Measurements from ENCODE around the gene SLC22A1. TPM values are rescaled to one million over a fixed set of nuclear protein-coding genes. Genes with fewer than 3 reads are reported as not detected.
A peak's percentile ranks its signal among the peaks of the same experiment; 100 is the strongest.

The SLC22A1 gene
- total and polyA plus RNA-seq, 2 of the 4 experiments (the other 2 are of a cell fraction): 0.10 TPM; not detected in 1

- Histone ChIP-seq H2BK5ac (ENCODE audit: low read depth, low read length, poor library complexity, severe bottlenecking) (peak overlapping the region; percentile 39), H3K4me2 (ENCODE audit: low read depth, low read length) (no peak overlapping the region), H3K27ac (ENCODE audit: insufficient read depth, low read length) (no peak overlapping the region), H3K27me3 (ENCODE audit: control insufficient read depth, insufficient read depth, low read length) (no peaks in the 10 kb centered on the region), H3K9me1 (ENCODE audit: insufficient read depth, low read length) (no peaks in the 10 kb centered on the region), H2AK9ac (replicated peaks; ENCODE audit: low read depth, low read length, poor library complexity) (no peak overlapping the region), H3K36me3 (ENCODE audit: control insufficient read depth, insufficient read depth, low read length) (no peaks in the 10 kb centered on the region), H2AK5ac (ENCODE audit: low read depth, low read length) (no peak overlapping the region), H3K9ac (ENCODE audit: low read depth, low read length) (no peak overlapping the region), H2BK15ac (ENCODE audit: low read depth, low read length) (no peak overlapping the region), H4K91ac (ENCODE audit: insufficient read depth, low read depth, low read length) (no peak overlapping the region), H2BK20ac (ENCODE audit: low read depth, low read length) (no peak overlapping the region), H3K9me3 (ENCODE audit: control insufficient read depth, insufficient read depth, low read length) (no peaks in the 10 kb centered on the region), H4K5ac (ENCODE audit: low read depth, low read length) (no peak overlapping the region), H3K14ac (replicated peaks; ENCODE audit: low read depth, low read length) (no peak overlapping the region), H4K8ac (ENCODE audit: low read depth in 2 of 2, low read length in 2 of 2) (no peak overlapping the region), H3K4ac (ENCODE audit: low read depth, low read length) (no peak overlapping the region), H4K20me1 (ENCODE audit: insufficient read depth, low read length) (no peaks in the 10 kb centered on the region), H2AFZ (replicated peaks; ENCODE audit: low read length, poor library complexity) (no peak overlapping the region), H3K56ac (ENCODE audit: extremely low read depth, insufficient read depth, low read length) (no peak overlapping the region), H2BK120ac (ENCODE audit: low read depth, low read length) (no peak overlapping the region), H3K4me1 (ENCODE audit: control insufficient read depth, insufficient read depth, low read length) (no peaks in the 10 kb centered on the region), H3K18ac (ENCODE audit: low read depth, low read length) (no peak overlapping the region), H3K23ac (ENCODE audit: low read depth, low read length) (no peak overlapping the region), H3K79me1 (ENCODE audit: low read depth in 1 of 2, low read length in 2 of 2) (no peaks in the 10 kb centered on the region), H3K4me3 (ENCODE audit: insufficient read depth, low read depth, low read length) (no peak overlapping the region)
- POLR2A ChIA-PET (ENCODE audit: unreplicated experiment): no interaction called here
- CTCF ChIA-PET: no interaction called here
- in situ Hi-C loops (cut with MboI; ENCODE audit: low sequenced_read_pairs) (no loop called here), dilution Hi-C loops (cut with HindIII; ENCODE audit: low sequenced_read_pairs, unreplicated experiment) (no loop called here), intact Hi-C loops (cut with micrococcal nuclease) (no loop called here)
- ATAC-seq (ENCODE audit: low read depth): no peak
- no TSS peak for BruUV-seq (replicated peaks)
- 40% methylated on average over 2 of the region's 5 CpGs; no CpG with 5 or more reads in 1 of the 2 experiments for WGBS, 2 experiments (ENCODE audit: extremely low coverage in 2 of 2, insufficient read length in 1 of 2)
- DNase-seq: no peak
- TF ChIP-seq MAZ (IDR thresholded peaks at IDR 0.05; ENCODE audit: borderline replicate concordance, low read depth, low read length) (no peak), RCOR1 (IDR thresholded peaks at IDR 0.05; ENCODE audit: insufficient replicate concordance, low read length) (no peak)
Observed at GRCh38 chr6:160178271-160178670, 56.7 kb downstream of the SLC22A1 start.
